HCT116 (cell line): ENCODE results near the gene PAFAH1B1. TPM values are rescaled to one million over a fixed set of nuclear protein-coding genes. Genes with fewer than 3 reads are reported as not detected.
"Not testable (repeated sequence)": the region's sequence is repeated elsewhere in the genome, so short reads cannot be mapped to it uniquely, and the experiment has no call there.

ENCODE experiments used
- ATAC-seq: fragments of 200-7000 bp; cut with Tn5 transposase; 2 replicates; pipeline ENCODE4 v1.9.1; 2020; ENCODE audit warnings: mild to moderate bottlenecking, moderate library complexity
- BruUV-seq: library from RNA; stranded (reverse); fragments of 400-500 nt; replicated peaks from 2 replicates; lab custom pipeline; 2021; lab: Mats Ljungman, UMichigan
- CTCF ChIA-PET: fragments of 300-600 bp; sonication (Branson Sonifier 250); formaldehyde crosslinking; loops from one replicate; lab custom pipeline; 2021; ENCODE audit warnings: antibody characterized with exemption; lab: Charles Lee
- POLR2A ChIA-PET: fragments of 300-600, 350-600 bp; sonication (Branson Sonifier 250); formaldehyde crosslinking; loops from one replicate; lab custom pipeline; 2021; ENCODE audit warnings: antibody characterized with exemption; lab: Charles Lee
- RAD21 ChIA-PET, 2 experiments: fragments of 300-600 bp; sonication (Branson Sonifier 250); formaldehyde crosslinking; loops; one replicate each; lab custom pipeline; 2023; ENCODE audit warnings: low total read pairs in 2 of 2; ENCODE audit not compliant: uncharacterized antibody in 2 of 2, unreplicated experiment in 2 of 2, low non-redundant PET in 1 of 2; lab: Charles Lee
- DNase-seq: peaks from one replicate; pipeline ENCODE4 v3.0.0-alpha.2; 2010; ENCODE audit warnings: low read depth, low spot score
- H2AFZ ChIP-seq: fragments of 200-600 bp; shearing (Covaris generic), sonication (generic); 2 replicates; pipeline ENCODE4 v1.6.1; 2017; ENCODE audit warnings: low read depth, mixed run types, mixed read lengths, antibody characterized with exemption, low read length; ENCODE audit not compliant: poor library complexity, severe bottlenecking
- H3K27ac ChIP-seq: 2 replicates; pipeline ENCODE4 v1.5.1; 2012; ENCODE audit warnings: low read depth, low read length
- H3K27me3 ChIP-seq: fragments of 200-600 bp; sonication (generic); 2 replicates; pipeline ENCODE4 v1.6.1; 2016; ENCODE audit warnings: mixed run types, low read length, mixed read lengths; ENCODE audit not compliant: insufficient read depth
- H3K36me3 ChIP-seq, 2 experiments: fragments of 200-500 bp in 1 of 2; fragments of 200-600 bp in 1 of 2; sonication (Bioruptor generic) in 1 of 2; sonication (generic) in 1 of 2; 2 replicates each; pipeline versions ENCODE4 v1.5.1 to v1.6.1; 2014 to 2016; ENCODE audit warnings: low read length in 2 of 2, inconsistent platforms in 1 of 2, mixed read lengths in 1 of 2, mixed run types in 1 of 2; ENCODE audit not compliant: insufficient read depth in 2 of 2, control insufficient read depth in 1 of 2
- H3K4me1 ChIP-seq, 2 experiments: fragments of 200-600 bp in 1 of 2; sonication (generic) in 1 of 2; 2 replicates each; pipeline versions ENCODE4 v1.5.1 to v1.6.1; 2012 to 2017; ENCODE audit warnings: low read length in 2 of 2, inconsistent platforms in 1 of 2, mild to moderate bottlenecking in 1 of 2, mixed read lengths in 1 of 2, mixed run types in 1 of 2, moderate library complexity in 1 of 2; ENCODE audit not compliant: insufficient read depth in 2 of 2, control insufficient read depth in 1 of 2
- H3K4me2 ChIP-seq: fragments of 200-600 bp; sonication (generic); 2 replicates; pipeline ENCODE4 v1.6.1; 2017; ENCODE audit warnings: mixed run types, low read length, mixed read lengths
- H3K4me3 ChIP-seq, 2 experiments: fragments of 200-600 bp in 1 of 2; sonication (generic) in 1 of 2; replicated peaks in 1 of 2; 2 replicates each; pipeline ENCODE4 v1.5.1; 2011 to 2016; ENCODE audit warnings: low read length in 2 of 2, control low read depth in 1 of 2, low read depth in 1 of 2, mild to moderate bottlenecking in 1 of 2, mixed read lengths in 1 of 2, mixed run types in 1 of 2
- H3K79me2 ChIP-seq: fragments of 200-600 bp; sonication (generic); 2 replicates; pipeline ENCODE4 v1.6.1; 2017; ENCODE audit warnings: mild to moderate bottlenecking, mixed run types, low read length, moderate library complexity, mixed read lengths; ENCODE audit not compliant: insufficient read depth
- H3K9ac ChIP-seq: fragments of 200-600 bp; sonication (generic); 2 replicates; pipeline ENCODE4 v1.6.1; 2016; ENCODE audit warnings: low read length, mixed read lengths
- H3K9me2 ChIP-seq: fragments of 200-600 bp; sonication (generic), shearing (Covaris generic); 2 replicates; pipeline ENCODE4 v1.6.1; 2017; ENCODE audit warnings: mixed run types, mild to moderate bottlenecking, moderate library complexity; ENCODE audit not compliant: insufficient read depth
- H3K9me3 ChIP-seq, 2 experiments: fragments of 200-500 bp in 1 of 2; fragments of 200-600 bp in 1 of 2; sonication (Bioruptor generic) in 1 of 2; sonication (generic) in 1 of 2; 2 replicates each; pipeline ENCODE4 v1.6.1; 2014 to 2017; ENCODE audit warnings: low read length in 2 of 2, mixed read lengths in 2 of 2, inconsistent platforms in 1 of 2, low read depth in 1 of 2, mild to moderate bottlenecking in 1 of 2, mixed run types in 1 of 2, moderate library complexity in 1 of 2; ENCODE audit not compliant: control insufficient read depth in 1 of 2, insufficient read depth in 1 of 2
- H4K20me1 ChIP-seq: fragments of 200-600 bp; sonication (generic), shearing (Covaris generic); 2 replicates; pipeline ENCODE4 v1.6.1; 2017; ENCODE audit warnings: mixed run types, mild to moderate bottlenecking, moderate library complexity; ENCODE audit not compliant: insufficient read depth
- CBX3 ChIP-seq: IDR thresholded peaks from 2 replicates; pipeline ENCODE4 v1.6.1; 2012; ENCODE audit warnings: low read depth
- EZH2 ChIP-seq: fragments of 200-600 bp; sonication (generic); IDR thresholded peaks from 2 replicates; pipeline ENCODE4 v1.6.1; 2017; ENCODE audit warnings: antibody characterized with exemption, mixed run types
- FOSL1 ChIP-seq: IDR thresholded peaks from 2 replicates; pipeline ENCODE4 v1.6.1; 2012; ENCODE audit warnings: low read depth
- POLR2AphosphoS5 ChIP-seq: IDR thresholded peaks from 2 replicates; pipeline ENCODE4 v1.6.1; 2011; ENCODE audit warnings: mild to moderate bottlenecking, low read depth, low read length, moderate library complexity
- REST ChIP-seq: IDR thresholded peaks from 2 replicates; pipeline ENCODE4 v1.6.1; 2012; ENCODE audit warnings: low read depth
- SIN3A ChIP-seq: IDR thresholded peaks from 2 replicates; pipeline ENCODE4 v1.6.1; 2012; ENCODE audit warnings: low read depth
- SRF ChIP-seq: IDR thresholded peaks from 2 replicates; pipeline ENCODE4 v1.6.1; 2012; ENCODE audit warnings: low read depth
- ZFX ChIP-seq: fragments of 450-650 bp; IDR thresholded peaks from 2 replicates; pipeline ENCODE4 v1.6.1; 2017
- ZNF274 ChIP-seq: fragments of 200-500 bp; sonication (Bioruptor generic); IDR thresholded peaks from 2 replicates; pipeline ENCODE4 v1.6.1; 2014; ENCODE audit warnings: mild to moderate bottlenecking, low read depth, low read length, inconsistent platforms
- intact Hi-C: fragments of 100-400 bp; cut with micrococcal nuclease; formaldehyde crosslinking; loops from 2 replicates; pipeline ENCODE4 v1.10.0; 2022
- total RNA-seq: library from RNA; stranded (reverse); gene quantifications from one replicate; pipeline ENCODE4 v1.2.1, GENCODE V29; 2021; ENCODE audit not compliant: unreplicated experiment

Gene PAFAH1B1
- total RNA-seq, 1 experiment from 2014 or later, result 113 TPM

GRCh38 chr17:2621241-2621640, 27.8 kb downstream of the PAFAH1B1 start (continued):
- TF ChIP-seq REST, result no peak
- no peak for TF ChIP-seq FOSL1
- no peak for TF ChIP-seq ZNF274
- TF ChIP-seq EZH2, result no peak
- no peak for TF ChIP-seq SIN3A
- no peak for TF ChIP-seq CBX3
- no peak for TF ChIP-seq POLR2AphosphoS5
- no peak for TF ChIP-seq ZFX
- TF ChIP-seq SRF, result no peak

DNA sequence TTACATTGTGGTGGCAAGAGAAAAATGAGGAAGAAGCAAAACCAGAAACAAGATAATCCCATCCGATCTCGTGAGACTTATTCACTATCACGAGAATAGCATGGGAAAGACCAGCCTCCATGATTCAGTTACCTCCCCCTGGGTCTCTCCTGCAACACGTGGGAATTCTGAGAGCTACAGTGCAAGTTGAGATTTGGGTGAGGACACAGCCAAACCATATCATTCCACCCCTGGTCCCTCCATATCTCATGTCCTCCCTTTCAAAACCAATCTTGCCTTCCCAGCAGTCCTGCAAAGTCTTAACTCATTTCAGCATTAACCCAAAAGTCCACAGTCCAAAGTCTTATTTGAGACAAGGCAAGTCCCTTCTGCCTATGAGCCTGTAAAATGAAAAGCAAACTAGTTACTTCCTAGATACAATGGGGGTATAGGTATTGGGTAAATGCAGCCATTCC, 28.5 kb downstream of the PAFAH1B1 start:
- DNase-seq, CTCF ChIA-PET, POLR2A ChIA-PET: not testable (repeated sequence)

DNA sequence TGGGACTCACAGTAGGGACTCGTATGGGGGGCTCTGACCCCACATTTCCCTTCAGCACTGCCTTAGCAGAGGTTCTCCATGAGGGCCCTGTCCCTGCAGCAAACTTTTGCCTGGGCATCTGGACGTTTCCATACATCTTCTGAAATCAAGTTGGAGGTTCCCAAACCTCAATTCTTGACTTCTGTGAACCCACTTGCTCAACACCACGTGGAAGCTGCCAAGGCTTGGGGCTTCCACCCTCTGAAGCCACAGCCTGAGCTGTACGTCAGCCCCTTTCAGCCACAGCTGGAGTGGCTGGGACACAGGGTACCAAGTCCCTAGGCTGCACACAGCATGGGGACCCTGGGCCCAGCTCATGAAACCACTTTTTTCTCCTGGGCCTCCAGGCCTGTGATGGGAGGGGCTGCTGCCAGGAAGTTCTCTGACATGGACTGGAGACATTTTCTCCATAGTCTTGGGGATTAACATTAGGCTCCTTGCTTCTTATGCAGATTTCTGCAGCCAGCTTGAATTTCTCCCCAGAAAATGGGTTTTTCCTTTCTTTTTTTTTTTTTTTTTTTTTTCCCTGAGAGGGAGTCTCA, 29.4 kb downstream of the PAFAH1B1 start:
- H3K4me1 ChIP-seq, H3K9me2 ChIP-seq, H2AFZ ChIP-seq, H3K27me3 ChIP-seq, H3K9me3 ChIP-seq, BruUV-seq, intact Hi-C loops, RAD21 ChIA-PET, H3K4me3 ChIP-seq, H3K27ac ChIP-seq, DNase-seq, ATAC-seq, POLR2A ChIA-PET, H3K9ac ChIP-seq, H3K4me2 ChIP-seq, CTCF ChIA-PET: not testable (repeated sequence)
- Histone ChIP-seq H3K36me3 (peaks cover 0 to 10% of the 10 kb centered on the region in 2 experiments; a peak in 2 of 4 replicates), H3K79me2 (peaks cover 100% of the 10 kb centered on the region), H4K20me1 (peaks cover 25% of the 10 kb centered on the region)

More for the DNA sequence above, 28.5 kb downstream of the PAFAH1B1 start:
- H3K4me2 ChIP-seq, H3K27ac ChIP-seq, RAD21 ChIA-PET, H3K27me3 ChIP-seq, H3K4me3 ChIP-seq, H3K4me1 ChIP-seq, H2AFZ ChIP-seq, intact Hi-C loops, ATAC-seq, BruUV-seq, H3K9me3 ChIP-seq, H3K9ac ChIP-seq, H3K9me2 ChIP-seq: not testable (repeated sequence)
- Histone ChIP-seq H3K36me3 (peaks cover 0 to 10% of the 10 kb centered on the region in 2 experiments; a peak in 2 of 4 replicates), H3K79me2 (peaks cover 100% of the 10 kb centered on the region), H4K20me1 (peaks cover 25% of the 10 kb centered on the region)
